Smooth muscle cell (in vitro differentiated cells): Measurements from ENCODE around the gene SCAF1. TPM values are rescaled to one million over a fixed set of nuclear protein-coding genes. Genes with fewer than 3 reads are reported as not detected.

ENCODE experiments used
- DNase-seq: peaks from one replicate; lab custom pipeline; 2025; ENCODE audit not compliant: unreplicated experiment; lab: John Stamatoyannopoulos, UW
- H2AFZ ChIP-seq: fragments of 200-600 bp; sonication (generic); 2 replicates; pipeline ENCODE4 v1.6.0; 2016; ENCODE audit warnings: antibody characterized with exemption, low read depth, mild to moderate bottlenecking
- H3F3A ChIP-seq: fragments of 200-600 bp; sonication (generic); 2 replicates; pipeline ENCODE4 v1.6.0; 2017; ENCODE audit warnings: antibody characterized with exemption, low read depth
- H3K27ac ChIP-seq: fragments of 200-600 bp; sonication (generic); 2 replicates; pipeline ENCODE4 v1.5.1; 2016; ENCODE audit warnings: low read depth, mild to moderate bottlenecking
- H3K27me3 ChIP-seq: fragments of 200-600 bp; sonication (generic); 2 replicates; pipeline ENCODE4 v1.6.1; 2016; ENCODE audit warnings: low read depth, mild to moderate bottlenecking
- H3K36me3 ChIP-seq: fragments of 200-600 bp; sonication (generic); 2 replicates; pipeline ENCODE4 v1.5.1; 2016; ENCODE audit warnings: low read depth
- H3K4me1 ChIP-seq: fragments of 200-600 bp; sonication (generic); 2 replicates; pipeline ENCODE4 v1.5.1; 2016; ENCODE audit warnings: low read depth
- H3K4me2 ChIP-seq: fragments of 200-600 bp; sonication (generic); 2 replicates; pipeline ENCODE4 v1.6.0; 2016; ENCODE audit warnings: mild to moderate bottlenecking
- H3K4me3 ChIP-seq: fragments of 200-600 bp; sonication (generic); 2 replicates; pipeline ENCODE4 v1.5.1; 2016; ENCODE audit warnings: mild to moderate bottlenecking
- H3K79me2 ChIP-seq: fragments of 200-600 bp; sonication (generic); 2 replicates; pipeline ENCODE4 v1.6.0; 2016; ENCODE audit warnings: low read depth, mild to moderate bottlenecking
- H3K9ac ChIP-seq: fragments of 200-600 bp; sonication (generic); 2 replicates; pipeline ENCODE4 v1.6.0; 2016; ENCODE audit warnings: low read depth
- H3K9me3 ChIP-seq: fragments of 200-600 bp; sonication (generic); replicated peaks from 2 replicates; pipeline ENCODE4 v1.5.1; 2016; ENCODE audit warnings: low read depth
- H4K20me1 ChIP-seq: fragments of 200-600 bp; sonication (generic); 2 replicates; pipeline ENCODE4 v1.6.0; 2016; ENCODE audit warnings: low read depth
- WGBS: methylation state at CpG from one replicate; pipeline ENCODE4 v1.1.7; 2016; ENCODE audit warnings: low lambda C conversion rate; 5-methylcytosine and 5-hydroxymethylcytosine counted together
- polyA plus RNA-seq: library from polyadenylated mRNA; unstranded; fragments of >200 nt; fragmentation: Nextera tagmentation; extraction: Ambion mirVana; gene quantifications from 2 replicates; pipeline ENCODE4 v1.2.1, GENCODE V29; 2016
- total RNA-seq: library from RNA; depleted of rRNA; stranded (reverse); fragments of >200 nt; gene quantifications from 2 replicates; pipeline ENCODE4 v1.2.3, GENCODE V29; 2014
- TF ChIP-seq, protein P1 (sequence below): fragments of 200-600 bp; sonication (generic); IDR thresholded peaks from 2 replicates; pipeline ENCODE4 v1.5.1; 2017; ENCODE audit warnings: borderline replicate concordance, mild to moderate bottlenecking, antibody characterized with exemption; ENCODE audit not compliant: insufficient read depth, poor library complexity, severe bottlenecking

The SCAF1 gene
- total and polyA plus RNA-seq, 2 experiments from 2014 or later = 7.9 to 12.1 TPM

DNA sequence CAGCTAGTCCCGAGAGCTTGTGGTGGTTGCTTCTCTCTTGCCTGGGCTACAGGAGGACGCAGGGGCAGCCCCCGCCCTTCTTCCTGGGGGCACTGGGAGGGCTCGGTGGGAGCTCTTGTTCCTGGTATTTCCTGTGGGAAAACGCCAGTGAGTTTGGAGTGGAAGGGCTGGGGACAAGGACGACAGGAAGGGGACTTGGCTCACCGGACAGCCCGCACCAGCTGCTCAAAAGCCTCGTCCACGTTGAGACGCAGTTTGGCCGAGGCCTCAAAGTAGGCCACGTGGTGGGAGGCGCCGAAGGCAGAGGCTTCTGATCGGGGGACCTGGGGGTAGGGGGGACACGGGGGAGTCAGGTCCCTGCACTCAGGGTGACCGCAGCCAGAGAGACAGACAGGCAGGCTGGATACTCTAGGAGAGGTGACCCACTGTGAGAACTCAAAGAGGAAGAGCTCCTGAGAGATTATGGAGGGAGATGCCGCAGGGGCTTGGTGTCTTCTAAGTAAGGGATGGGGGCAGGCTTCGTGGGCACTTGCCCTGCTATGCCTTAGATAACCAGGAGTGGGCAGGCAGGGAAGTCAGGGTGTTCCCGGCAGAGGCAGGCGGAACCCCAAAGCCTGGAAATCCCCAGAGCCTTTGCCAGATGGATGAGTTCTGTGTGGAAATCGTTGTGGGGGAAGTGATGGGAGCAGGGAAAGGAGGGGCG is 6.3 kb upstream of the SCAF1 start:
- DNase-seq = no peak
- no peak overlapping the region for H3K27ac ChIP-seq

DNA sequence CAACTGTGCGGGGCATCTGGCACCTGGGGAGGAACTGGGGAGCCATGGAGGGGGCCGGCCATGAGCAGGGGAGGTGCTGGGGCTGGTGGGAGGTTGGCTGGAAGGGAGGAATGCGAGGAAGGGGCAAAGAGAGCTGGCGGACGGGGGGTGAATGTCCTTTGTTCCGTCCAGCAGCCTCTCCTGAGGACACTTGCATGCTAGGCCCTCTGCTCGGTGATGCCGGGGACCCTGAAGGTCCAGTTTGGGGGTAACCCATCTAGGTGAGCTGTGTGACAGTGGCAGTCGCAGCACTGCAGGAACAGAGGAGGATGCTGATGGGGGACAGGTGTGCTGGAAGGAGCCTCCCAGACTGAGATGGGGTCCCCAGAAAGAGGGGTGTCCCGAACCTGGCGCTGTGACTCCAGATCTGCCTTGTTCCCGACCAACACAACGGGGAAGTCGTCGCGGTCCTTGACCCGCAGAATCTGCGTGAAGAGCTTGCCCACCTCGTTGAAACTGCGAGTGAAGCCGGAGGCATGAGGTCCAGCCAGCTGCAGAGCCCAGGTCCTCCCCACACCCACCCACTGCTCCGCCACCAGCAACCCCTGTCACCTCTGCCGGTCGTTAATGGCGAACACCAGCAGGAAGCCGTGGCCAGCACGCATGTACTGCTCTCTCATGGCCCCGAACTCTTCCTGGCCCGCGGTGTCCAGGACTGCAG is 5.6 kb upstream of the SCAF1 start:
- DNase-seq = no peak
- Histone ChIP-seq H3K4me3 (no peak overlapping the region), H3K9me3 (no peaks in the 10 kb centered on the region), H3K36me3 (no peaks in the 10 kb centered on the region), H3K27me3 (no peaks in the 10 kb centered on the region), H3K4me2 (no peak overlapping the region), H3K4me1 (peaks cover 27% of the 10 kb centered on the region), H2AFZ (no peak overlapping the region), H3K79me2 (peaks cover 7% of the 10 kb centered on the region), H4K20me1 (no peaks in the 10 kb centered on the region), H3K9ac (no peak overlapping the region), H3F3A (peaks cover 6% of the 10 kb centered on the region), H3K27ac (no peak overlapping the region)
- TF ChIP-seq, protein P1, sequence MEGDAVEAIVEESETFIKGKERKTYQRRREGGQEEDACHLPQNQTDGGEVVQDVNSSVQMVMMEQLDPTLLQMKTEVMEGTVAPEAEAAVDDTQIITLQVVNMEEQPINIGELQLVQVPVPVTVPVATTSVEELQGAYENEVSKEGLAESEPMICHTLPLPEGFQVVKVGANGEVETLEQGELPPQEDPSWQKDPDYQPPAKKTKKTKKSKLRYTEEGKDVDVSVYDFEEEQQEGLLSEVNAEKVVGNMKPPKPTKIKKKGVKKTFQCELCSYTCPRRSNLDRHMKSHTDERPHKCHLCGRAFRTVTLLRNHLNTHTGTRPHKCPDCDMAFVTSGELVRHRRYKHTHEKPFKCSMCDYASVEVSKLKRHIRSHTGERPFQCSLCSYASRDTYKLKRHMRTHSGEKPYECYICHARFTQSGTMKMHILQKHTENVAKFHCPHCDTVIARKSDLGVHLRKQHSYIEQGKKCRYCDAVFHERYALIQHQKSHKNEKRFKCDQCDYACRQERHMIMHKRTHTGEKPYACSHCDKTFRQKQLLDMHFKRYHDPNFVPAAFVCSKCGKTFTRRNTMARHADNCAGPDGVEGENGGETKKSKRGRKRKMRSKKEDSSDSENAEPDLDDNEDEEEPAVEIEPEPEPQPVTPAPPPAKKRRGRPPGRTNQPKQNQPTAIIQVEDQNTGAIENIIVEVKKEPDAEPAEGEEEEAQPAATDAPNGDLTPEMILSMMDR = no peak
- WGBS = 90% methylated on average over 30 of the region's 30 CpGs

More for the DNA sequence above, 6.3 kb upstream of the SCAF1 start:
- Histone ChIP-seq H3K4me2 (no peak overlapping the region), H3K36me3 (no peaks in the 10 kb centered on the region), H3K79me2 (peaks cover 7% of the 10 kb centered on the region), H3K9me3 (no peaks in the 10 kb centered on the region), H4K20me1 (no peaks in the 10 kb centered on the region), H3K4me1 (peaks cover 20% of the 10 kb centered on the region), H2AFZ (no peak overlapping the region), H3K27me3 (no peaks in the 10 kb centered on the region), H3F3A (no peaks in the 10 kb centered on the region), H3K4me3 (no peak overlapping the region), H3K9ac (no peak overlapping the region)
- TF ChIP-seq, protein P1 = no peak
- WGBS = 74% methylated on average over 24 of the region's 24 CpGs

- H2AFZ ChIP-seq = no peak overlapping the region
- H3K4me3 ChIP-seq = peak overlapping the region; percentile 78
- 16% methylated on average over 17 of the region's 19 CpGs for WGBS
- H3K27ac ChIP-seq = peak overlapping the region; percentile 80
- peak overlapping the region; percentile 97 for H3K4me2 ChIP-seq
- no peaks in the 10 kb centered on the region for H3K9me3 ChIP-seq
- no peaks in the 10 kb centered on the region for H3K36me3 ChIP-seq
- TF ChIP-seq, protein P1 = no peak
- H3K27me3 ChIP-seq = no peaks in the 10 kb centered on the region
- H3K9ac ChIP-seq = peak overlapping the region; percentile 66
- H4K20me1 ChIP-seq = no peaks in the 10 kb centered on the region
- H3F3A ChIP-seq = peaks cover 7% of the 10 kb centered on the region
- H3K4me1 ChIP-seq = peaks cover 35% of the 10 kb centered on the region
- H3K79me2 ChIP-seq = peaks cover 19% of the 10 kb centered on the region
- DNase-seq = peak; percentile 28
Measured at GRCh38 chr19:49637821-49638738, 3.9 kb upstream of the SCAF1 start.
